PC-3 (cell line): ENCODE data around the gene ANXA9.

ENCODE experiments used
- CTCF ChIP-seq: fragments of 300-600 bp; sonication (generic); conservative IDR thresholded peaks from 2 replicates; pipeline ENCODE4 v1.5.1; 2017; ENCODE audit warnings: antibody characterized with exemption, low read depth, mild to moderate bottlenecking, low read length
- EZH2 ChIP-seq: fragments of 300-600 bp; sonication (generic); IDR thresholded peaks from one replicate; pipeline ENCODE4 v1.6.1; 2017; ENCODE audit warnings: antibody characterized with exemption, mild to moderate bottlenecking, low read length; ENCODE audit not compliant: unreplicated experiment
- EZH2phosphoT487 ChIP-seq: fragments of 300-600 bp; sonication (generic); IDR thresholded peaks from 2 replicates; pipeline ENCODE4 v1.6.1; 2018; ENCODE audit warnings: mild to moderate bottlenecking, antibody characterized with exemption, low read length, borderline replicate concordance

DNA sequence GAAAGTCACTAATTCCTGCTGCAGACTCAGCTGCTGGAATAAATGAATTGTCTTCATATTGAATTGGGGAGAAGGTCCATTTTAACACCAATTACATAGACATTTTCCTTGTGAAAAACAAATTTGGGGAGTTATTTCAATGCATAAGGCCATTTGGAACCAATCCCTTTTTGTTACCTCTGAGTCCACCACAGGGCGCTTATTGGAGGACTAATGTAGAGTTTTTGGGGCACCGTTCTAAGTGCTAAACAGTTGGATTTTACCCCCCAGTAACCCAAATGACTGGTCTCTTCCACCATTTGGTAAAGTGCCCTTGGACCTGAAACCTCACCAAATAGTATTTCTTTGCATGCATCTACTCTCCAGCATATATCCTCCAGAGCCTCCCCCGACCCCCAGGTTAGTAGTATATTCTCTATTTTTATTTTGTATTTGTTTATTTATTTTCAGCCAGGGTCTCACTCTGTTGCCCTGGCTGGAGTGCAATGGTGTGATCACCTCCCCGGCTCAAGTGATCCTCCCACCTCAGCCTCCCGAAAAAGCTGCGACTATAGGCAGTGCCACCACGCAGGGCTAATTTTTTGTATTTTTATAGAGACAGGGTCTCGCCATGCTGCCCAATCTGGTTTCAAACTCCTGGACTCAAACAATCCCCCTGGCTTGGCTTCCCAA is 27.7 kb downstream of the ANXA9 start:
- TF ChIP-seq CTCF (no peak), EZH2 (no peak), EZH2phosphoT487 (no peak)
